ENCODE data around the gene APCDD1.
"Not testable (repeated sequence)": the region's sequence is repeated elsewhere in the genome, so short reads cannot be mapped to it uniquely, and the experiment has no call there.

The APCDD1 gene

GRCh38 chr18:10495936-10496335, 41.5 kb downstream of the APCDD1 start:
- no peak for DNase-seq (ENCODE audit: low read depth)

- no peak for DNase-seq (ENCODE audit: low read depth)
Measured at GRCh38 chr18:10497206-10497749, 42.8 kb downstream of the APCDD1 start.

- no peak for DNase-seq (ENCODE audit: low read depth)
Measured at GRCh38 chr18:10499230-10499629, 44.8 kb downstream of the APCDD1 start.

- DNase-seq (ENCODE audit: low read depth): no peak
Measured at GRCh38 chr18:10500038-10500437, 45.6 kb downstream of the APCDD1 start.

- no peak for DNase-seq (ENCODE audit: low read depth)
Measured at GRCh38 chr18:10504723-10505122, 50.3 kb downstream of the APCDD1 start.

- not testable (repeated sequence) for DNase-seq (ENCODE audit: low read depth)
Measured at GRCh38 chr18:10505892-10506291, 51.5 kb downstream of the APCDD1 start.

- DNase-seq (ENCODE audit: low read depth): no peak
Measured at GRCh38 chr18:10508591-10508990, 54.2 kb downstream of the APCDD1 start.

- DNase-seq (ENCODE audit: low read depth): no peak
Measured at GRCh38 chr18:10511236-10511635, 56.8 kb downstream of the APCDD1 start.

- DNase-seq (ENCODE audit: low read depth): no peak
Measured at GRCh38 chr18:10514082-10514481, 59.6 kb downstream of the APCDD1 start.

GRCh38 chr18:10514601-10515000, 60.2 kb downstream of the APCDD1 start:
- DNase-seq (ENCODE audit: low read depth): no peak

GRCh38 chr18:10515456-10515855, 61.0 kb downstream of the APCDD1 start:
- no peak for DNase-seq (ENCODE audit: low read depth)

- no peak for DNase-seq (ENCODE audit: low read depth)
Measured at GRCh38 chr18:10516078-10516477, 61.6 kb downstream of the APCDD1 start.

- DNase-seq (ENCODE audit: low read depth): no peak
Measured at GRCh38 chr18:10518595-10519255, 64.3 kb downstream of the APCDD1 start.

GRCh38 chr18:10519366-10519765, 64.9 kb downstream of the APCDD1 start:
- DNase-seq (ENCODE audit: low read depth): no peak

- DNase-seq (ENCODE audit: low read depth): peak; percentile 65
Measured at GRCh38 chr18:10519999-10520935, 65.8 kb downstream of the APCDD1 start.

GRCh38 chr18:10521566-10521965, 67.1 kb downstream of the APCDD1 start:
- no peak for DNase-seq (ENCODE audit: low read depth)

GRCh38 chr18:10522574-10522973, 68.1 kb downstream of the APCDD1 start:
- DNase-seq (ENCODE audit: low read depth): no peak

GRCh38 chr18:10523544-10523943, 69.1 kb downstream of the APCDD1 start:
- no peak for DNase-seq (ENCODE audit: low read depth)

- DNase-seq (ENCODE audit: low read depth): no peak
Measured at GRCh38 chr18:10524507-10525370, 70.3 kb downstream of the APCDD1 start.

GRCh38 chr18:10525371-10525691, 70.9 kb downstream of the APCDD1 start:
- DNase-seq (ENCODE audit: low read depth): no peak

- DNase-seq (ENCODE audit: low read depth): peak; percentile 60
Measured at GRCh38 chr18:10525697-10526560, 71.5 kb downstream of the APCDD1 start, which contains the start of gene NAPG. Gene NAPG (plus strand): TSS chr18:10526027. CDS start chr18:10526103, 76 bp downstream.
